Skin of body (tissue), 2 donors: Measurements from ENCODE around the gene FUNDC2. TPM values are rescaled to one million over a fixed set of nuclear protein-coding genes. Genes with fewer than 3 reads are reported as not detected.

Experiments
- DNase-seq: peaks from one replicate; lab custom pipeline; 2025; lab: John Stamatoyannopoulos, UW
- total RNA-seq: library from RNA; depleted of rRNA; stranded (reverse); fragments of >200 nt; gene quantifications from one replicate; pipeline ENCODE4 v1.2.3, GENCODE V29; 2014

The FUNDC2 gene
- total RNA-seq, 1 donor from 2014 or later, result 32.3 TPM

- DNase-seq, result no peak
These were observed 2.5 kb upstream of the FUNDC2 start for GRCh38 chrX:155023907-155024833.

GRCh38 chrX:155026420-155026726, 271 bp upstream of the FUNDC2 start:
- DNase-seq, result no peak

GRCh38 chrX:155027509-155028066, 944 bp downstream of the FUNDC2 start:
- peak; percentile 50 for DNase-seq

- DNase-seq, result no peak
These were observed 1.5 kb downstream of the FUNDC2 start for GRCh38 chrX:155028129-155028528.

- no peak for DNase-seq
These were observed 2.2 kb downstream of the FUNDC2 start for GRCh38 chrX:155028877-155029291.

GRCh38 chrX:155031657-155032056, 5.0 kb downstream of the FUNDC2 start:
- no peak for DNase-seq

GRCh38 chrX:155035688-155036087, 9.0 kb downstream of the FUNDC2 start:
- no peak for DNase-seq

GRCh38 chrX:155046129-155046810, 19.6 kb downstream of the FUNDC2 start:
- DNase-seq, result no peak

- no peak for DNase-seq
These were observed 20.3 kb downstream of the FUNDC2 start for GRCh38 chrX:155046811-155047528.

GRCh38 chrX:155048977-155049619, 22.5 kb downstream of the FUNDC2 start:
- DNase-seq, result no peak

GRCh38 chrX:155052738-155053498, 26.3 kb downstream of the FUNDC2 start:
- no peak for DNase-seq

- no peak for DNase-seq
These were observed 27.0 kb downstream of the FUNDC2 start for GRCh38 chrX:155053656-155054055.

GRCh38 chrX:155054255-155054654, 27.6 kb downstream of the FUNDC2 start:
- DNase-seq, result no peak

GRCh38 chrX:155055494-155055893, 28.9 kb downstream of the FUNDC2 start:
- no peak for DNase-seq

GRCh38 chrX:155056471-155056870, 29.8 kb downstream of the FUNDC2 start:
- DNase-seq, result no peak

GRCh38 chrX:155056877-155057792, 30.5 kb downstream of the FUNDC2 start:
- DNase-seq, result peak; percentile 44

- DNase-seq, result no peak
These were observed 35.1 kb downstream of the FUNDC2 start for GRCh38 chrX:155061760-155062159.

- no peak for DNase-seq
These were observed 38.5 kb downstream of the FUNDC2 start for GRCh38 chrX:155065035-155065734.

- no peak for DNase-seq
These were observed 41.5 kb downstream of the FUNDC2 start for GRCh38 chrX:155068165-155068564.
